ENCODE data around the gene WDR43.

WDR43 gene

DNA sequence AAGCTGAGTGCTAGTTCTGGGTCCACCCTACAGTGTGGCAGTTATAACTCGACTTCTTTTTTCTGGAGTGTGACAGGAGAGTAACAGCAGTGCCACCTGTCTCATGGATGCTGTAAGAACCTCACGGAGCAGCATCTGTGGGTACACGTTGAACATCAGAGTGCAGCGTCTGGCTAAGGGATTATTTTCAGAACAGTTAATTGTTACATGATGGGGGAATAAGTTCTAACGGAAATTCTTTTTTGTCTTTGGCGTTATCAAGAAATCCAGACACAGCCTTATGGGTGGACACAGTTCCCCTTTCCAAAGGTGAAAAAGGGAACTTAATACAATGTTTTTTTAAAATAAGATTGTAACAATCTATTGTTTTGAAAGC, 58.4 kb downstream of the WDR43 start:
- CTCF ChIA-PET: no interaction called here
- no peak for DNase-seq (ENCODE audit: extremely low spot score)
- TF ChIP-seq FOXA1 (IDR thresholded peaks at IDR 0.05) (no peak), ZNF384 (IDR thresholded peaks at IDR 0.05) (no peak), HDGF (IDR thresholded peaks at IDR 0.05; ENCODE audit: borderline replicate concordance) (no peak), LEF1 (IDR thresholded peaks at IDR 0.05; ENCODE audit: borderline replicate concordance) (no peak), FOXK2 (IDR thresholded peaks at IDR 0.05) (no peak), TARDBP (IDR thresholded peaks at IDR 0.05) (no peak), ELF4 (IDR thresholded peaks at IDR 0.05) (no peak), FOXM1 (IDR thresholded peaks at IDR 0.05; ENCODE audit: borderline replicate concordance) (no peak), ARNT (IDR thresholded peaks at IDR 0.05) (no peak), CTBP1 (IDR thresholded peaks at IDR 0.05; ENCODE audit: borderline replicate concordance) (no peak), SP1 (IDR thresholded peaks at IDR 0.05) (no peak), NFRKB (IDR thresholded peaks at IDR 0.05) (no peak), SUZ12 (IDR thresholded peaks at IDR 0.05) (no peak), L3MBTL2 (conservative IDR thresholded peaks at IDR 0.05) (no peak), BHLHE40 (IDR thresholded peaks at IDR 0.05; ENCODE audit: borderline replicate concordance) (no peak)
- TF ChIP-seq, protein P1, sequence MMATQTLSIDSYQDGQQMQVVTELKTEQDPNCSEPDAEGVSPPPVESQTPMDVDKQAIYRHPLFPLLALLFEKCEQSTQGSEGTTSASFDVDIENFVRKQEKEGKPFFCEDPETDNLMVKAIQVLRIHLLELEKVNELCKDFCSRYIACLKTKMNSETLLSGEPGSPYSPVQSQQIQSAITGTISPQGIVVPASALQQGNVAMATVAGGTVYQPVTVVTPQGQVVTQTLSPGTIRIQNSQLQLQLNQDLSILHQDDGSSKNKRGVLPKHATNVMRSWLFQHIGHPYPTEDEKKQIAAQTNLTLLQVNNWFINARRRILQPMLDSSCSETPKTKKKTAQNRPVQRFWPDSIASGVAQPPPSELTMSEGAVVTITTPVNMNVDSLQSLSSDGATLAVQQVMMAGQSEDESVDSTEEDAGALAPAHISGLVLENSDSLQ (IDR thresholded peaks at IDR 0.05): no peak
- POLR2A ChIA-PET: no interaction called here

DNA sequence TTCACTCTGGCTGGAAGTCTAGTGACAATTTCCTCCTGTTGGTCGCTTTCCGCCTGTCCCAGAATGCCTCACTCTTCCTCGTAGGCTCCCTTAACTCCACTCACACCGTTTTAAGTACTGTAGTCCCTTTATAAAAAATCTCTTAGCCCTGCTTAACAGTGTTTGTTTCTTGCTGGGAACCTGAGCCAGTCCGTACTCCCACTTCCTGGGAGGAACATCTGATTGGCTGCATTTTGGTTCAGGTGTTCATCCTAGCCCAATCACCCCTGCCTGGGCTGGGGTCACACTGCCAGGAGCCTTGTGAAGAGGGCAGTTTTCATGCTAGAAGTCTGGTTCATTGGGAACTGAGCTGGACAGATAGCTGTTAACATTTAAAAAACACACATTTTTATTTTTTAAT, 61.0 kb downstream of the WDR43 start:
- TF ChIP-seq BHLHE40 (IDR thresholded peaks at IDR 0.05; ENCODE audit: borderline replicate concordance) (no peak), CTBP1 (IDR thresholded peaks at IDR 0.05; ENCODE audit: borderline replicate concordance) (no peak), ARNT (IDR thresholded peaks at IDR 0.05) (no peak), FOXM1 (IDR thresholded peaks at IDR 0.05; ENCODE audit: borderline replicate concordance) (no peak), SUZ12 (IDR thresholded peaks at IDR 0.05) (no peak), SP1 (IDR thresholded peaks at IDR 0.05) (no peak), NFRKB (IDR thresholded peaks at IDR 0.05) (no peak), TARDBP (IDR thresholded peaks at IDR 0.05) (no peak)
- DNase-seq (ENCODE audit: extremely low spot score): no peak
- ChIA-PET POLR2A (no interaction called here), CTCF (interaction anchor here (0.7 kb wide), 1 partner anchor 105 kb away, joined by 3 read pairs; no protein-coding TSS in a partner anchor)

DNA sequence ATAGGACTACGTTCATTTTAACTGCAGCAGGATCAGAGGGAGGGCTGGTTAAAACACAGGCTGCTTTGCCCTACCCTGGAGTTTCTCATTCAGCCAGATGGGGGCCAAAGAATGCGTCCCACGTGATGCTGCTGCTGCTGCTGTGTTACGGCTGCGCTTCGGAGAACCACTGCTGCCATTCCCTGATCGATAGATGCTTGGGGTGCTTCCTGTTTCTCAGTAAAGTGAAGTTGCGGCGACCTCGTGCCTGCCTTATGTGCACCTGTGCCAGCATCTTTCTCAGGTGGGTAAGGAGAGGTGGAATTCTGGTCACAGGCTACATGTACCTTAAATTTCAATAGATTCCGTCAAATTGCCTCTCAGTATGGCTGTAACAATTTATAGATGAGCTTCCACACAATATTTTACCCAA, 62.0 kb downstream of the WDR43 start:
- POLR2A ChIA-PET: no interaction called here
- no peak for TF ChIP-seq FOXA1 (IDR thresholded peaks at IDR 0.05)
- peak; percentile 36; the same call in 1 of the 2 replicates for TF ChIP-seq L3MBTL2 (conservative IDR thresholded peaks at IDR 0.05)
- DNase-seq (ENCODE audit: extremely low spot score): peak; percentile 69
- CTCF ChIA-PET: no interaction called here

DNA sequence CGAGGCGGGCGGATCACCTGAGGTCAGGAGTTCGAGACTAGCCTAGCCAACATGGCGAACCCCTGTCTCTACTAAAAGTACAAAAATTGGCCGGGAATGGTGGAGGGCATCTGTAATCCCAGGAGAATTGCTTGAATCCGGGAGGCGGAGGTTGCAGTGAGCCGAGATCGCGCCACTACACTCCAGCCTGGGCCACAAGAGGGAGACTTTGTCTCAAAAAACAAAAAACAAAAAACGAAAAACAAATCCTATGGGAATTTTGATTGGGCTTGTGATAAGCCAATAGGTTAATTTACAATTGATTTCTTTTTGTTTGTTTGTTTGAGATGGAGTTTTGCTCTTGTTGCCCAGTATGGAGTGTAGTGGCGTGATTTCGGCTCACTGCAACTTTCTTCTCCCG, 62.4 kb downstream of the WDR43 start:
- ChIA-PET POLR2A (no interaction called here), CTCF (no interaction called here)
- DNase-seq (ENCODE audit: extremely low spot score): no peak
- no peak for TF ChIP-seq HDGF (IDR thresholded peaks at IDR 0.05; ENCODE audit: borderline replicate concordance)
- no peak for TF ChIP-seq SP1 (IDR thresholded peaks at IDR 0.05)
- no peak; the same call in 1 of the 2 replicates for TF ChIP-seq L3MBTL2 (conservative IDR thresholded peaks at IDR 0.05)
- TF ChIP-seq ELF4 (IDR thresholded peaks at IDR 0.05): no peak
- TF ChIP-seq LEF1 (IDR thresholded peaks at IDR 0.05; ENCODE audit: borderline replicate concordance): no peak
- TF ChIP-seq TARDBP (IDR thresholded peaks at IDR 0.05): no peak
- no peak for TF ChIP-seq BHLHE40 (IDR thresholded peaks at IDR 0.05; ENCODE audit: borderline replicate concordance)
- no peak for TF ChIP-seq SUZ12 (IDR thresholded peaks at IDR 0.05)
- TF ChIP-seq CTBP1 (IDR thresholded peaks at IDR 0.05; ENCODE audit: borderline replicate concordance): no peak
- TF ChIP-seq ZNF384 (IDR thresholded peaks at IDR 0.05): no peak
- TF ChIP-seq FOXM1 (IDR thresholded peaks at IDR 0.05; ENCODE audit: borderline replicate concordance): no peak
- TF ChIP-seq, protein P1 (IDR thresholded peaks at IDR 0.05): no peak
- TF ChIP-seq FOXA1 (IDR thresholded peaks at IDR 0.05): no peak
- no peak for TF ChIP-seq ARNT (IDR thresholded peaks at IDR 0.05)
- TF ChIP-seq NFRKB (IDR thresholded peaks at IDR 0.05): no peak
- no peak for TF ChIP-seq FOXK2 (IDR thresholded peaks at IDR 0.05)

DNA sequence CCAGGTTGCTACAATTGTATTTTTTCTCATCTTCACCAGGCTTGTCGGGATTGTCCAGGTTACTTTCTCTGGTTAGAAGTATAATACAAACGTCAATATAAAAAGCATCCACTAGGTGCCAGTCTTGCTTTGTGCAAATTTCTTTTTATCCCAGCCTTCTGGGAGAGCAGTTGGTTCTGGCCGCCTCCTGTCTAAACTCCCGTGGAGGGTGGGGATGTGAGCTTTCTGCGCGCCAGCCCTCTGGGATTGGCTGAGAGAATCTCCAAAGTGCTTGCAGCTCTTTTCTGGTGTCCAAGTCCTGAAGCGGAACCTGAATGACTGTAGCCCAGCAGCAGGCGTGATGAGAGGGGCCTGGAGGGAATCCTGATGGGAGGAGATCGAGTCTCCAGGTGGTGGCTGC, 64.2 kb downstream of the WDR43 start:
- ChIA-PET POLR2A (no interaction called here), CTCF (interaction anchor here (0.6 to 1.1 kb wide), 7 partner anchors 8 to 262 kb away, joined by 3 to 4 read pairs (median 3); no protein-coding TSS in a partner anchor)
- peak; percentile 73 for DNase-seq (ENCODE audit: extremely low spot score)
- TF ChIP-seq SP1 (IDR thresholded peaks at IDR 0.05): no peak
- no peak for TF ChIP-seq L3MBTL2 (conservative IDR thresholded peaks at IDR 0.05)
- TF ChIP-seq ELF4 (IDR thresholded peaks at IDR 0.05): no peak
- TF ChIP-seq, protein P1 (IDR thresholded peaks at IDR 0.05): no peak
- no peak for TF ChIP-seq ZNF384 (IDR thresholded peaks at IDR 0.05)
- no peak for TF ChIP-seq FOXA1 (IDR thresholded peaks at IDR 0.05)

DNA sequence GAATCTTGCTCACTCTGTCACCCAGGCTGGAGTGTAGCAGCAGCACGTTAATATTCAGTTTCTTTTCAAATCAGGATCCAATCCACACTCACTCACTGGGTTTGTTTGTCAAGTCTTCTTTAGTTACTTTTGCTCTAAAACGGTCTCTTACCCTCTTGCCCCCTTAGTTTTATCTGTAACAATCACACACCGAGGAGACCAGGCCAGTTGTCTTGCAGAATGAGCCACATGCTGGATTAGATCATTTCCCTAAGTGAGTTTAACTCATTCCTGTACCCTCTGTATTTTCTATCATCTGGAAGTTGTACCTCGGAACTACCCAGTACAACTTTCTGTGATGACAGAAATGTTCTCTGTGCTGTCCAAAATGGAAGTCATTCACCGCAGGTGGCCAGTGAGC, 65.9 kb downstream of the WDR43 start:
- ChIA-PET CTCF (no interaction called here), POLR2A (no interaction called here)
- no peak for TF ChIP-seq SUZ12 (IDR thresholded peaks at IDR 0.05)
- TF ChIP-seq TARDBP (IDR thresholded peaks at IDR 0.05): no peak
- TF ChIP-seq CTBP1 (IDR thresholded peaks at IDR 0.05; ENCODE audit: borderline replicate concordance): no peak
- no peak for TF ChIP-seq FOXA1 (IDR thresholded peaks at IDR 0.05)
- TF ChIP-seq L3MBTL2 (conservative IDR thresholded peaks at IDR 0.05): no peak
- no peak for TF ChIP-seq LEF1 (IDR thresholded peaks at IDR 0.05; ENCODE audit: borderline replicate concordance)
- DNase-seq (ENCODE audit: extremely low spot score): no peak

DNA sequence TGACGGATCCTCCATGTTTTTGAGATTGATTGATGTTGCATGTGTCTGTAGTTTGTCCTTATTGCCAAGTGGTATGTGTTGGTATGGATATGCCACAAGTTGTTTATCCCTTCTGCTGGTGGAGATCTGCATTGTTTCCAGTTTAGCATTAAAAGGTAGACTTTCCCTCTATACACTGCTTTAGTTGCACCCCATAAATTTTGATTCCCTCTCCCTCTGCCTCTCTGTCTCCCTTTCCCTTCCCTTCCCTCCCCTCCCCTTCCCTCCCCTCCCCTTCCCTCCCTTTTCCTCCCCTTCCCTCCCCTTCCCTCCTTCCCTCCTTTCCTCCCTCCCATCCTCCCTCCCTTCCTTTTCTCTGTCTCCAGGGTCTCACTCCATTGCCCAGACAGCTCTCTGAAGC, 68.0 kb downstream of the WDR43 start:
- ChIA-PET CTCF (no interaction called here), POLR2A (no interaction called here)
- TF ChIP-seq NFRKB (IDR thresholded peaks at IDR 0.05): no peak
- no peak for TF ChIP-seq L3MBTL2 (conservative IDR thresholded peaks at IDR 0.05)
- no peak for TF ChIP-seq SP1 (IDR thresholded peaks at IDR 0.05)
- no peak for TF ChIP-seq TARDBP (IDR thresholded peaks at IDR 0.05)
- TF ChIP-seq SUZ12 (IDR thresholded peaks at IDR 0.05): no peak
- no peak for TF ChIP-seq FOXK2 (IDR thresholded peaks at IDR 0.05)
- no peak for TF ChIP-seq ZNF384 (IDR thresholded peaks at IDR 0.05)
- TF ChIP-seq ELF4 (IDR thresholded peaks at IDR 0.05): no peak
- TF ChIP-seq FOXM1 (IDR thresholded peaks at IDR 0.05; ENCODE audit: borderline replicate concordance): no peak
- TF ChIP-seq ARNT (IDR thresholded peaks at IDR 0.05): no peak
- no peak for TF ChIP-seq CTBP1 (IDR thresholded peaks at IDR 0.05; ENCODE audit: borderline replicate concordance)
- no peak for DNase-seq (ENCODE audit: extremely low spot score)
